ENCODE measurements around the gene ZNF287.
A peak's percentile ranks its signal among the peaks of the same experiment; 100 is the strongest.
"Not testable (repeated sequence)": the region's sequence is repeated elsewhere in the genome, so short reads cannot be mapped to it uniquely, and the experiment has no call there.

The ZNF287 gene

DNA sequence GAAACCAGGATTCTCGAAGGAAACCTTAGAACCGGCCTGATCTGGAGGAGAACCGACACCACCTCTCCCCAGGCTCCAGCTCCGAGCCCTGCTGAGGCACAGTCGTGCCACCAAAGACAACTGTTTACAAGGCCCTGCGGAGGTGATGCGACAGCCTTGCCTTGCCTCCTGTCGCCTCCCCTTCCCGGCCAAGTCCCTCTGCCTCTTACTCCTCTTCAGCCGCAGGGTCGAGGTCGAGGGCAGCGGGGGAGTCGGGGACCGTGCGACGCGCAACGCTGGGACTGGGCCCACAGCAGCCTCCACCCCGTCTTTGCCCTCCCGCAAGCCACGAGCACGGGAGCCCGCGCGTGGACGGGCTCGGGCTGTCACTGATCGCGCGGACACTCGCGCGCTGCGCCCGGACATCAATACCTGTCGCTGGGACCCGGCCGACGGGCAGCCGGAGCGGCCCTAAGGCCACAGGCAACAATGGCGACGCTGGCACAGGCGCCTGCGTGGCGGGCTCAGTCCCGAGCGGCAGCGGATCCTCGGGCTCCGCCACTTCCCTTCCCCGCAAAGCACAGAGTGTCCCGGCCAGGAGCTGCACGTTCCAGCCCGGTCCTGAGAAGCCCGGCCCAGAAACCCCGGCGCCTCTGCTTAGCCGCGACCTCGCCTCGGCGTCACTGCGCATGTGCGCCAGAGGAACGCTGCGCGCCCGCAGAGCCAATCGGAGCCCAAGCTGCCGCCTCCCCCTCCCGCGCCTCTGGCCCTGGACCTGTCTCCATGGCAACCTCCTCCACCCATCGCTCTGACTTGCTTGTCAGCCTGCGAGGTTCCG, at the start of gene ZNF287:
Gene ZNF287 (minus strand): TSS at position 664 of the 817 bp plus-strand sequence. CDS start 1,473 bp downstream, outside the sequence.
- peak; percentile 64 for DNase-seq

DNA sequence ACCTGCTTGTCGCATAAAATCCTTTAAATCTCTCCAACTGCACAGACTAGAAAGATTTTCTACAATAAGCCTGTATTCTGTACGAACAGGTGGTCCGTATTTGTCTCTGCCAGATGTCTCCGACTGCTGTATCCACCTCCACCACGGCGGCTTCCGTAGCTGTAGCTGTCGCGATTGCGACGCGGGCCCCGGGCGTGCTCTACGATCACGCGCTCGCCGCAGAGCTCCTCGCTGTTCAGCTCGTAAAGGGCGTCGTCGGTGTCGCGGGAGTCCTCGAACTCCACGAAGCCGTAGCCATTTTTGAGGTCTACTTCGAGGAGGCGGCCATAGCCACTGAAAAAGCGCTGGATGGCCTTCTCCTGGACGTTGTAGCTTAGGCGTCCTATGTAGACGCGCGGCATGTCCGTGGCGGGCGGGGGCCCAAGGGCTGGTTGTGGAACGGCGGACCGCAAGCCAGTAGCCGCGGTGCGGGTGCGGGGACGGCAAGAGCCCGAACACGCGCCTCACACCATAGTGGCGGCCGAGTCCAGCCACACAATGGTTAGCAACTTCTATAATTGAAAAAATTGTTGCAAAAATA, 48.6 kb upstream of the ZNF287 start:
- DNase-seq = no peak

DNA sequence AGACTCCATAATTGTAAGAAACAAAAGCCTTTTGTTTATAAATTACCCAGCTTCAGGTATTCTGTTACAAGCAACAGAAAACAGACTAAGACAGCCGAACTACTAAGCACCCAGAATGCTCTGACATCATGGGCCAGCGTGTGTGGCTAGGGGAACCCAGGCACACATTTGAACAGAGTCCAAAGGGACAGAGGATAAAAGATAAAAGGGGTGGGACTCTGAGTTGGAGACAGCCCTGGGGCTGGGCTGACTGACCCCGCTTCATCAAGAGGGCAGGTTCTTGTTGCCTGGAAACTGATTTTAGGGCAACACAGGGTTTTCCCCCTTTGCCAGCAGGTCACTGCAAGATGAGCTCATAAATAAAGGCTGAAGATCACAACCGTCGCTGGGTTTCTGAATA, 30.5 kb upstream of the ZNF287 start:
- DNase-seq = no peak

DNA sequence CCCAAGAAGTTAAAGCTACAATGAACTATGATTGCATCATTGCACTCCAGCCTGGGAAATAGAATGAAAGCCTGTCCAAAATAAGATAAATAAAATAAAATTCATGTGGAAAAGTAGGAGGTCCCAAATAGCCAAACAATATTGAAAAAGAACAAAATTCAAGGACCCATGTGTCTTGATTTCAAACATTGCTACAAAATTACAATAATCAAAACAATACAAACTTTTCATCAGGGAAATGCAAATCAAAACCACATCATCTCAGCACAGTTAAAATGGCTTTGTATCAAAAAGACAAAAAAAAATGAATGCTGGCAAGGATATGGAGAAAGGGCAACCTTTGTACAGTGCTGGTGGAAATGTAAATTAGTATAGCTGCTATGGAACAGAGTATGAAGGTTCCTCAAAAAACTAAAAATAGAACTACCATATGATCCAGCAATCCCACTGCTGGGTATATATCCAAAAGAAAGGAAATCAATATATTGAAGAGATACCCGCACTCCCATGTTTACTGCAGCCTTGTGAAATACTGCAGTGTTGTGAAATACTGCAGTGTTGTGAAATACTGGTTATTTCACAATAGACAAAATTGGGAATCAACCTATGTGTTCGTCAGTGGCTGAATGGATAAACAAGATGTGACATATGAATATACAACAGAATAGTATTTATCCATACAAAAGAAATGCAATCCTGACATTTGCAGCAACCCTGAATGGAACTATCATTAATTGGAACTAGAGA, 24.5 kb upstream of the ZNF287 start:
- DNase-seq = no peak

DNA sequence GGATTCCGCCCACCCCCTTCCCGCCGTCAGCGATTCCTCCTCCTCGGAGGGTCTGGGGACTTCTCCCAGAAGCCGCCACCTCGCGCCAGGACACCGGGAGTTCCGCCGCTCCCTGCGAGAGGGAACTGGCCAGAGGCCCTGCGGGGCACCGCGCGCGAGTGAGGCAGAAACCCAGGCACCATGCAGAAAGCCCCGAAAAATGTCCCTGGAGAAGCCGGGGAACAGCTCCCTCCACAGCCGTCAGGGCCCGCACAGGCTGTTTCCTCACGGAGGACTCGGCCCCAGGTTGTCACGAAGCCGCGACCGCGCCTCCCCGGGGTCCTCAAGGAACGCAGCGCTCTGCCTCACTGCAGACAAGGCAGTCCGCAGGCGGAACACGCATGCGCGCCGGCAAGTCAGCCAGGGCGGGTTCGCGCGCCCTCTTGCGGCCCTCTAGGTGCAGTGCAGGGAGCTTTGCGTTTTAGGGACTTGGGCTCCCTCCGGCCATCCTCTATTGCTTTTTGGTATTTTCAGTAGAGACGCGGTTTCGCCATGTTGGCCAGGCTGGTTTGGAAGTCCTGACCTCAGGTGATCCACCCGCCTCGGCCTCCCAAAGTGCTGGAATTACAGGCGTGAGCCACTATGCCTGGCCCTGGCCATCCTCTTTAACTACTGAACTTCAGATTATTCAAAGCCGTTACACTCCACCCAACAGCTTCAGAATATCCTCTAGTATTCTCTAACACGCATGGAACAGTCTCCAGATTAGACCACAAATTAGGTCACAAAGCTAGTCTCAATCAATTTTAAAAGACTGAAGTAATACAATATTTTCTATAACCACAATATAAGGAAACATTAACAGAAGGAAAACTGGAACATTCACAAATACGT, 20.3 kb upstream of the ZNF287 start:
- peak; percentile 32 for DNase-seq

DNA sequence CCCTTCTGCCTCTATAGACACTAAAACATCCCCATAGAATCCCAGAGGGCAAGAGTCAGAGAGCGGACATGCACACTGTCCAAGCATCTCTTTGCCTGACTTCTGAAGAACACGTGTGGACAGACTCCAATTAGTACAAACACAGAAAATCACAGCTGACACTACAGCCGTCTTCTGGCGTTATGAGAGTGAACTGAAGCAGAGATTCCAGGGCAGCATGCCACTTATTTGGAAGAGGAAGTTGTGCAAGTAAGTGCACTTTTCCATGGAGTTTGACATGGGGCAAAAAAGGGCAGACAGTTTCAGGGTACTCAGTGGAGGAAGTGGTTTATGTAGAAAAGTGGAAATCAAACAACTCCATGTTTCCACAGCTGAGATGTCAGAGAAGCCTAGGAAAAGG, 16.8 kb upstream of the ZNF287 start:
- DNase-seq = no peak

DNA sequence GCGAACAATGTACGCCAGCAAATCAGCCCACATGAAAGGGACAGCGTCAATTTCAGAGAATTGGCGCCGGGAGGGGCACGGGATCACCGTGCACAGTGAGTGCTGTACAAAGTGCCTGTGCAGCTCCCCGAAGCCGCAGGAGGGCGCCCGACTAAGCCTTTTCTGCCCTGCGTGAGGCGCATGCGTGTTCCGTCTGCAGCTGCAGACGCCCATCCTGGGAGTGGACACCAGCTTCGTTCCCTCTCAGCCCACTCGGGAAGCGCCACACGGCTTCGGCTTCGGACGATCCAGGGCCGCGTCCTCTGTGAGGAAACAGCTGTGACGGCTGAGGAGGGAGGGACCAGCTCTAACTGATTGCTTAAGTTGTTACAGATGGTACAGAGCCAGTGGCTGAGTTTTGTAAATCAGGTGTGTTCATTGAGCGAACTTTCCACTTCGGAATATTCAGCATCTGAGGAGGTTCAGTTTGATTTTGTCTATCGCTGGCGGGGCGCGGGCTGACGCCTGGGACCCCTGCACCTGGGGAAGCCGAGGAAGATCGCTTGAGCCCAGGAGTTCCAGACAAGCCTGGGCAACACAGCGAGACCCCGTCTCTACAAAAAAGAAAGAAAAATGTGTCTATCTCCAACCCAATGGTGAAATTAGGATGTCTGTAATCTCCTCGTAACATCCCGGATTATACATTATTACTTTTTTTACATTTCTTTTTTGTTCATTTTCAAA, 15.4 kb upstream of the ZNF287 start:
- peak; percentile 63 for DNase-seq

DNA sequence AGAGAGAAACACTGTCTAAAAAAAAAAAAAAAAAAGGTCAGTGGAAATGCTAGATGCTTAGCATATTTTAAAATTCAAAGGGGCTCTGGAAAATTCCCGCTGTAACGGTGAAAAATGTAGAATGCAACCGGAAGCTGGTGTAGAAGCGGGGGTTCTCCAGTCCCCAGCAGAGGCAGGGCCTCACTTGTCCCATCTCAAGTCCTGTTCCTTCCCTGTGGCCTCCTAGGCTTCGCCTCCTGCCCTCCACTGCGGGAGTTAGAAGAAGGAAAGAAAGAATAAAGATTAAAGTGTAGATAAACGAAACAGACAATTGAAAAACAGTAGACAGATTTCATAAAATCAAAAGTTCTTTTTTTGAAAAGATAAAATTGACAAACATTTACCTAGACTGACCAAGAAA, 14.8 kb upstream of the ZNF287 start:
- DNase-seq = no peak

DNA sequence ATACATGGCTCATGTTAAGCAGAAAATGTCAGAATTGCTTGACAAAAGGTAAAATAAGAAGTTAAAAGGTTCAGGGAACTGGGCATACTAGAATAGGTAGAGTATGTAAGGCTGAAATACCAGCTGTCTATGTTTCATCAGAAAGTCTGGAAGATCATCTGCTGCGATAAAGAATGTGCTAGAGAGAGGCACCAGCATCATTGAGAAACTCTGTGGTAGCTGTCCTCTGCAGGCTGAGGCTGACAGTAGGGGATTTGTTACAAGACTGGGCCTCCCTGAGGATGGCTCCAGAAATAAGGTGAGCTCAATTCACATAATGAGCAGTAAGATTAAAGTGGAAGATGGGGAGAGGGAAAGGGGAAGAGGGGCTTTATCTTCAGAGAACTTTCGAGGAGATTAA, 4.5 kb upstream of the ZNF287 start:
- DNase-seq = no peak

DNA sequence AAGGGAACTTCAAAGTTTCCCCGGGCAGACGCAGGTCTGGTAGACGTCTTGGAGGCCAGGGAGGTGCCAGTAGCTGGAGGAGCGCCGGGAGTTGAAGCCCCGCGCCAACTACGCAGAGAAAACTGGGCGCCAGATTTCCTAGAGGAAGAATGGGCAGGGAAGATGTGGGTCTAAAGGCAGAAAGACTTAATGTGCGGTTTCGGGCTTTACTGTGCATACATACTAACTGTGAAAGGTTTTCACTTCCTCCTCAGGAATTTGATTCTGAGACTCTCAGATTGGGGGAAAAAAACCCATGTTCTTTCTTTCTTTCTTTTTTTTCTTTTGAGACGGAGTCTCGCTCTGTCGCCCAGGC, 331 bp upstream of the ZNF287 start:
- no peak for DNase-seq

DNA sequence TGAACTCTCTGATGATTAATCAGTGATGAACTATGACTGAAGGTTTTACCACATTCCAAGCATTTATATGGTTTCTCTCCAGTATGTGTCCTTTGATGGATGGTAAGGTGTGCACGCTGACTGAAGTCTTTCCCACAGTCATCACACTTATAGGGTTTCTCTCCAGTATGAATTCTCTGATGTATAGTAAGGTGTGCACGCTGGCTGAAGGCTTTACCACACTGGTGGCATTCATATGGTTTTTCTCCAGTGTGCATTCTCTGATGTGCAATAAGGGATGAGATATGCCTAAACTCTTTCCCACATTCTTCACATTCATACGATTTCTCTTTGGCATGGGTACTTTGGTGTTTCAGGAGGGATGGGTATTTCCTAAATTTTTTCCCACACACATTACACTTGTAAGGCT, 16.4 kb downstream of the ZNF287 start:
- no peak for DNase-seq

DNA sequence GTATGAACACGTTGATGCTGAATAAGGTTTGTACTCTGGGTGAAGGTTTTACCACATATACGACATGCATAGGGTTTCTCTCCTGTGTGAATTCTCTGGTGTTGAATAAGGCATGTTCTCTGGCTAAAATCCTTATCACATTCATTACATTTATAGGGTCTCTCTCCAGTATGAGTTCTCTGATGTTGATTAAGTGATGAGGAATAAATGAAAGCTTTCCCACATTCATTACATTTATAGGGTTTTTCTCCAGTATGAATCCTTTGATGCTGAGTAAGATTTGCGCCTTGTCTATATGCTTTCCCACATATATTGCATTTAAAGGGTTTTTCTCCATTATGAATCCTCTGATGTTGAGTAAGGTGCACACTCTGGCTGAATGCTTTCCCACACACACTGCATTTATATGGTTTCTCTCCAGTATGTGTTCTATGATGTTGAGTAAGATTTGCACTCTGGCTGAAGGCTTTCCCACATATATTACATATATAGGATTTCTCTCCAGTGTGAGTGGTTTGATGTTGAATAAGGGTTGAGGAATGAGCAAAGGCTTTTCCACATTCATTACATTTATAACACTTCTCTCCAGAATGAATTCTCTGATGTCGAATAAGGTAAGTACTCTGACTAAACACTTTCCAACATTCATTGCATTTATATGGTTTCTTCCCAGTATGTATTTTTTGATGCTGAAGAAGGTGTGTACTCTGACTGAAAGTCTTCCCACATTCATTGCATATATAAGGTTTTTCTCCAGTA, 16.9 kb downstream of the ZNF287 start:
- no peak for DNase-seq

DNA sequence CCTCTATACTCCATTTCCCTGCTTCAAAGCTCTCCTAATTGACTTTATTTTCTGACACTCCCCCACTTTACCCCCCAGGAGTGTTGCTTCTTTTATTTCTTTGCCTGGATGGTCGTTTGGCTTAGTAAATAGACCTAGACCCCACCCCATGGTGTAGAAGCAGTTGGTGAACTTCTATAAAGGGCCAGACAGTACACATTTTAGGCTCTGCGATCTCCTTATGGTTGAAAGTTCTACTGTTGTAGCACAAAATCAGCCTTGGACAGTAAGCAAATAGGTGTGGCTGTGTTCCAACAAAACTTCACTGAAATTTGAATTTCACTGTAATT, 31.9 kb downstream of the ZNF287 start:
- DNase-seq = no peak

DNA sequence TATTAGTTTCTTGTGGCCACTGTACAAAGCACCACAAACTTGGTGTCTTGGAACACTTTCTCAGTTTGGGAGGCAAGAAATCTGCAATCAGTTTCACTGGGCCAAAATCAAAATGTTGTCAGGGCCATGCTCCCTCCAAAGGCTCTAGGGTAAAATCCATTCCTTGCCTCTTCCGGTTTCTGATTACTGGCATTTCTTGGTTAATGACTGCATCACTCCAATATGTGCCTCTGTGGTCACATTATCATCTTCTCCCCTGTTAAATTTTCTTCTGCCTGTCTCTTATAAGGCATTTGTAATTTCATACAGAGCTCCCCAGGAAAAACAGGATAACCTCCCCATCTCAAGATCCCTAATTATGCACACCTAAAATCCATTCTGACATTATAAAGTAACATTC, 34.8 kb downstream of the ZNF287 start:
- no peak for DNase-seq

DNA sequence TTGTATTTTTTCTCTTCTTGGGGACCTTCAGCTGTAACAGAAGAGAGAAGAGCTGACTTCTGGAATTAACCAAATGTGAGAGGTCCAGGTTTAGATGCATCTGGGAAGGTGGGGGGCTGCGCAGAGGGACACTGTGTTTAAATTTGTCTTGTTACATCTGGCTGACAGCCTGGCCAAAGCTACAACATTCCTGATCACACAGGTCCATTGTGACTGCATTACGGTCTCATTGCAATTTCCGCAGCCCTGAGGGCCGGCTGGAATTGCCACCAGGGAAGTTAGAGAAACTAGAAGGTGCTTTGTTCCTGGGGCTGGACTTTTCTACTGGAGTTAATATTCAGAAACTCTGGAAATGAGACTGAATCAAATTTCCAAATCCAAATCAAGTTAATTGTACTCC, 39.1 kb downstream of the ZNF287 start:
- DNase-seq = no peak

DNA sequence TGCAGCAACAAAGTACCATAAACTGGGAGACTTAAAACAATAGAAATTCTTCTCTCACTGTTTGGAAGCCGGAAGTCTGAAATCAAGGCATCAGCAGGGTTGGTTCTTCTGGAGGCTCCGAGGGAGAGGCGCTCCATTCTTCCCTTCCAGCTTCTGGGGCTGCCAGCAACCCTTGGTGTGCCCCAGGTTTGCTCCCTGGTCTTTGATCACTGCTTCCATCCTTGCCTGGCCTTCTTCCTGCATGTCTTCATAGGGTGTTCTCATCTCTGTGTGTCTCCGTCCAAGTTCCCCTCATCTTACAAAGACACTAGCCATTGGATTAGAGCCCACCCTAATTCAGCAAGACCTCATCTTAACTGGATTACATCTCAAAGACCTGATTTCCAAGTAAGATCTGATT, 41.7 kb downstream of the ZNF287 start:
- DNase-seq = no peak

DNA sequence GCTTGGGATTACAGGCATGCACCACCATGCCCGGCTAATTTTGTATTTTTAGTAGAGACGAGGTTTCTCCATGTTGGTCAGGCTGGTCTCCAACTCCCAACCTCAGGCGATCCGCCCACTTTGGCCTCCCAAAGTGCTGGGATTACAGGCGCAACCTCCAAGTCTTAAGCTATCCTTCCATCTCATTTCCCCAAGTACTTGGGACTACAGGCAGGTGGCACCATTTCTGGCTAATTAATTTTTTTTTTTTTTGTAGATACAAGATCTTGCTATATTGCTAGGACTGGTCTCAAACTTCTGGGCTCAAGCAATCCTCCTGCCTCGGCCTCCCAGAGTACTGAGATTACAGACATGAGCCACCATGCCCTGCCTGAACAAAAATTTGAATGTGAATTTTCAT, 43.4 kb downstream of the ZNF287 start:
- not testable (repeated sequence) for DNase-seq

DNA sequence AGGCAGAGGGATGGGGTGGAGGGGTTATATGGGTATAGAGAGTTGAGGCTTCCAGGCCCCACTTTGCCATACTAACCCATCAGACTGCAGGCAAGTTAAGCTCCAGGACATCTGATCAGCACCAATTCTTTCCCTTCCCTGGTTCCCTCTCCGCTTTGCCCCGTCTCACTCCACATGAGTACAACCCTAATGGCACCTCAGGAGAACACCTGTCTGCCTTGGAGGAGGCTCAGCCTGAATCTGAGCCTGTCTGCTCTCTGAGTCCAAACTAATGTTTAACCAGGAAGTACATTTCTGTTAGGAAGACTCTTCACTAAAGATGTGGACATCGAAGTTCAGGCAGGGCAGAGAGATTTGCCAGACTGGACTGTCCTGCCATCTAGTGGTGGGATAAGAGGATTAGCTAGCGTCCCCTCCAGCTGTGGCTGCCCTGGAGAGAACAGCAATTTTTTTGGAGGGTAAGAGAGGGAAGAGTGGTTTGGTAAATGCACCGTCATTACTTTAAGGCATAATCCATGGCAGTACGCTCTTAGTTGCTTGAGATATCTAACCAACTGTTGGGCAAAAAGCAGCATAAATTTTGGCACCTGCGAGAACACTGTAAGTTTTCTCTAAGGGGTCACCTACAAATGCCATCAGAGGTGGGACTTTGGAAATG, 47.8 kb downstream of the ZNF287 start:
- DNase-seq = peak; percentile 14

DNA sequence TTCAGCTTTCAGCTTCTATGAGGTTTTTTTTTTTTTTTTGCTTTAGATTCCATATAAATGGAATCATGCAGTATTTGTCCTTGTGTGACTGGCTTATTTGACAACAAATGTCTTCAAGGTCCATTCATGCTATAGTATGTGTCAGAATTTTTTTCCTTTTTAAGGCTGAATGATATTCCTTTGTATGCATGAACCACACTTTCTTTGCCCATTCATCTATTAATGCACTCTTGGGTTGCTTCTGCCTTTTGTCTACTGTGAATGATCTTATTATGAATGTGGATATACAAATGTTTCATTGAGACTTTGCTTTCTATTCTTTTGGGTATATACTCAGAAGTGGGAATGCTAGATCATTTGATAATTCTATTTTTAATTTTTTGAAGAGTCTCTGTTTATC, 50.0 kb downstream of the ZNF287 start:
- no peak for DNase-seq

DNA sequence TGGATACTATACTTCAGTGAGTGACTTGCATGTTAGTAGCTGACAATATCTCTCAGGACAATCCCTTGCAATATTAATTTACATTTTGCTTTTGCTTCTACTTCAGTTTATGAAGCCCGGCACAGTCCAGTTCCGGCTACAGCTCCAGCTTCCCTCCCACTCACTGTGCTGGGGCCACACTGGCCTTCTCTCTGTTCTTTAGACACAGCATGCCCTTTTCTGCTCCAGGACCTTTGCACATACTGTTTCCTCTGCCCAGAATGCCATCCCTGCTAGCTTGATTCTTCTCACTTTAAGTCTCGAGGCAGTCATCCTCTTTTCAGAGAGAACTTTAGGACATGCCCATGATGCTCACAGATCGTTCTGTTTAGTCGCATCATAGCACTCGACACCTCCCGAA, 51.5 kb downstream of the ZNF287 start:
- no peak for DNase-seq

DNA sequence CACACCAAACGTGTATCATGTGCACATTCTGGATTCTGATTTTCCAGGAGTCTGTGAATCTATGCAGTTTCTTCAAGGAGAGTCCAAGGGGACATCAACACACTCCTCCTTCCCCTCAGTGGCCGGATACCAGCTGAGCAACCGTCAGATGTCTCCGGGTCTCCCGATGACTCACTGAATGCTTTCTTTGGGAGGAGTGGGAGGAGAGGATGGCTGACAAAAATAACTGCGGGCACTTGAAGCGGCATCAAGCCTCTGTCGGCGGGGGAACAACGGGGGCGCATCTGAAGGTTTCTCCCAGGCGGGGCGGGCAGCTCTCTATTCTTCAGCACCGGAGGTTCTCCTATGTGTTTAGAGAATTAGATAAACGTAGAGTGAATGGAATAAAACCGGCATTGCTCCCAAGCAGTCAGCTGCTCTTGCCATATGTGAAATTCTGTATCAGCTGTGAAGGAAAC, 52.4 kb downstream of the ZNF287 start:
- DNase-seq = no peak
